LNCaP clone FGC (cell line): Measurements from ENCODE around the gene DGKE.

ENCODE experiments used
- DNase-seq: peaks from one replicate; pipeline ENCODE4 v3.0.0-alpha.2; 2011; ENCODE audit warnings: low read depth
- H3K4me3 ChIP-seq: 2 replicates; pipeline ENCODE4 v1.5.1; 2011; ENCODE audit warnings: mild to moderate bottlenecking, low read depth, low read length, control low read depth
- TF ChIP-seq, protein P1 (sequence below): IDR thresholded peaks from 2 replicates; pipeline ENCODE4 v1.5.1; 2012; ENCODE audit warnings: mild to moderate bottlenecking; ENCODE audit not compliant: control insufficient read depth, insufficient read depth; ENCODE audit errors: extremely low read depth

DGKE gene

DNA sequence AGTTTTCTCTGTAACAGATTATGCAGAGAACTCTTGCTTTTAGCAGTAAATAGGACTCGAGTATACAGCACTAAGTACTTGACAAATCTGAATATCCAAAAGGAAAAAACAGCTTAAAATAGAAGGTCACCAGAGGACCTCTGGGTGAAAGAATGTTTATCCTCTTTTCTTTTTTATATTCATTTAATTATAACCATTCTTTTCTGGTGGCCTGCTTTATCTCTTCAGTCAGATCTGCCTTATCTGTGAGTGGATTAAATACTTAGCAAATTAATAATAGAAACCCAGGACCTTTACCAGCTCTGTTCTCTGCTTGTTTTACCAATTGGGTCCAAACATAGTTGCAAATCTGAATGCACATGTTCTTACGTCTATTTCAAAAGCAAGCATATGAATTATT lies 8.6 kb downstream of the DGKE start:
- no peak for DNase-seq
- TF ChIP-seq, protein P1, sequence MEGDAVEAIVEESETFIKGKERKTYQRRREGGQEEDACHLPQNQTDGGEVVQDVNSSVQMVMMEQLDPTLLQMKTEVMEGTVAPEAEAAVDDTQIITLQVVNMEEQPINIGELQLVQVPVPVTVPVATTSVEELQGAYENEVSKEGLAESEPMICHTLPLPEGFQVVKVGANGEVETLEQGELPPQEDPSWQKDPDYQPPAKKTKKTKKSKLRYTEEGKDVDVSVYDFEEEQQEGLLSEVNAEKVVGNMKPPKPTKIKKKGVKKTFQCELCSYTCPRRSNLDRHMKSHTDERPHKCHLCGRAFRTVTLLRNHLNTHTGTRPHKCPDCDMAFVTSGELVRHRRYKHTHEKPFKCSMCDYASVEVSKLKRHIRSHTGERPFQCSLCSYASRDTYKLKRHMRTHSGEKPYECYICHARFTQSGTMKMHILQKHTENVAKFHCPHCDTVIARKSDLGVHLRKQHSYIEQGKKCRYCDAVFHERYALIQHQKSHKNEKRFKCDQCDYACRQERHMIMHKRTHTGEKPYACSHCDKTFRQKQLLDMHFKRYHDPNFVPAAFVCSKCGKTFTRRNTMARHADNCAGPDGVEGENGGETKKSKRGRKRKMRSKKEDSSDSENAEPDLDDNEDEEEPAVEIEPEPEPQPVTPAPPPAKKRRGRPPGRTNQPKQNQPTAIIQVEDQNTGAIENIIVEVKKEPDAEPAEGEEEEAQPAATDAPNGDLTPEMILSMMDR, result no peak
- H3K4me3 ChIP-seq, result no peak overlapping the region

DNA sequence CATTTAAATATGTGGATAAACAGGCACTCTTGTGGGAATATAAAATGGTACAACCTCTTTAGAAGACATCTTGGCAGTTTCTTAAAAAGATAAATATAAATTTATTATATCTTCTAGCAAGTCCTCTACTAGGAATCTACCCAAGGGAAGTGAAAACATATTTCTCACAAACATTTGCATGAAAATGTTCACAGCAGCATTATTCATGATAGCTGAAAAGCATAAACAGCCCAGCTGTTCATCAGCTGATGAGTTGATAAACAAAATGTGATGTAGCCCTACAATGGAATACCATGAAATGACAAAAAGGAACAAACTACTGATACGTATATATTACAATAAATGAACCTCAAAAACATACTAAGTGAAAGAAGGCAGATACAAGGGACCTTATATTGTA lies 12.0 kb downstream of the DGKE start:
- TF ChIP-seq, protein P1, result no peak
- DNase-seq, result no peak
- no peak overlapping the region for H3K4me3 ChIP-seq

DNA sequence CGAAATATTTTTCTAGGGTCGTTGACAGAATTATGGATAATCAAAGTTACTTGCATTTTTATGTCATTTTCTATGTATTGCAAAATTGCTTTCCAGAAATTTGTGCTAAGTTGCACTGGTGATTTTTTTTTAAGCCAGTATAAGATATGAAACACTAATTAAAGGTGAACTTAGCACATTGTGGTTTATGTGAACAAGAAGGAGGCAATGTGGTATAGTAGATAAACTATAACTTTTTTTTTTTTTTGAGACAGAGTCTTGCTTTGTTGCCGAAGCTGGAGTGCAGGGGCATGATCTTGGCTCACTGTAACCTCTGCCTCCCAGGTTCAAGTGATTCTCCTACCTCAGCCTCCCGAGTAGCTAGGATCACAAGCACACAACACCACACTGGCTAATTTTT lies 13.2 kb downstream of the DGKE start:
- TF ChIP-seq, protein P1, result no peak
- DNase-seq, result no peak

DNA sequence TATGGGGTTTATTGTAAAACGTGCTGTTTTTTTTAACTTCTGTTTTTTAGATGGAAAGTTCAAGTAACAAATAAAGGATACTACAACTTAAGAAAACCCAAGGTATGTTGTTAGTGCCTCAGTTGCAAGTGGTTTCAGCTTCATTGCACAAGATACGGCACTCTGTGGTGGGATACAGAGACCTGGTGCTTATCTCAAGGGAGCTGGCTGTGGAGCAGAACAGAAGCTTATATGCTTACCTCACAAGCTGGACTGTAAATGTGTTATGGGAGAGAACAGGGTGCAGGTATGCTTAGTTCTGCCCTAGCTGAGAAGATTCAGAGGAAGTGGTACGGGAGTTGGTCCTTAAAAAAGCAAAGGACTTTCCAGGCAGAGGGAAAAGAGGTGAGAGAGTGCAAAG lies 15.2 kb downstream of the DGKE start:
- no peak for DNase-seq
- no peak overlapping the region for H3K4me3 ChIP-seq
- TF ChIP-seq, protein P1, result no peak

More for the DNA sequence above, 13.2 kb downstream of the DGKE start:
- H3K4me3 ChIP-seq, result no peak overlapping the region

DNA sequence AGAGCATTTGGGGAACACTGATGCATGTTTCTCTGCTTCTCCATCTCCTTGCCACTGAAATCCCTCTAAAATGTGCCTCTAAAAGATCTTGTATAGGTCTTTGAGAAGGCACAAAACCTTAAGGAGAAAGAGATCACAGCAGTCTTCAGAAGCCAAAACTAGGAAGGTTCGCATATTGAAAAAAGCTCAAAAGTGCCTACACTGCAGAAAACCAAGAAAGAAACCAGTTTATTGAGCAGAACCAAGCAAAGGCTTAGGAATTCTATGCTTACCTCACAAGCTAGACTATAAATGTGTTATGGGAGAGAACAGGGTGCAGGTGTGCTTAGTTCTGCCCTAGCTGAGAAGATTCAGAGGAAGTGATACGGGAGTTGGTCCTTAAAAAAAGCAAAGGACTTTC lies 16.6 kb downstream of the DGKE start:
- H3K4me3 ChIP-seq, result no peak overlapping the region
- DNase-seq, result no peak
- TF ChIP-seq, protein P1, result no peak

DNA sequence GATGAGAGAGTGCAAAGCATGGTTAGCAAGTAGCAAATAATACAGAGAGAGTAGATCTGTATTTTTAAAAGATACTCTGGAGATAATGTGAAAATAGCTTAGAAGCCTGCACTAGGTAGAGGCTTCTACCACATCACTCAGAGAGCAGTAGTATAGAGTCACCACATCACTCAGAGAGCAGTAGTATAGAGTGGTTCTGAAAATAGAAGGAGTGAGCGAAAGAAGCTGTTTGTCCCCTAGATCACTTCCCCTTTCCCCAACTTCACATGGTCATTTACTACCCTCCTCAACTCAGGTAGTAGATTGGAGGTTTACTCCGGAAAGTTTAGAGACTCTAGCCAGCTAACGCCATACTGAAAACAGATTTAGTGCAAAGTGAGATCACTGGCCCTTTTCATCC lies 17.1 kb downstream of the DGKE start:
- no peak overlapping the region for H3K4me3 ChIP-seq
- DNase-seq, result no peak
- TF ChIP-seq, protein P1, result no peak

DNA sequence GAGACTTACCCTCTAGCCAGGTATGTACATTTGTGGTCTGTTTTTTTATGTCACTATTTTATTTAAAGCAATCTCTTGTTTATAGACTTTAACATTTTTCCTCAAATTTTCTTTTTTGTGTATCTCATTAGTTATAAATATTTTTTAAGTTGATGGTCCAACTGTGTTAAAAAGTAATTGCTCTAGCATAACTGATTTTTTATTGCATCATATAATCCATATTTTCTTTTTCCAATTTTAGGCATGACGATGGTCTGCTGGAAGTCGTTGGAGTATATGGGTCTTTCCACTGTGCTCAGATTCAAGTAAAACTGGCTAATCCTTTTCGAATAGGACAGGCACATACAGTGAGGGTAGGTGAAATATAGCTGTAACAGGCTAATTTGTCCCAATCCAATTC lies 27.9 kb downstream of the DGKE start:
- no peak for DNase-seq
- no peak overlapping the region for H3K4me3 ChIP-seq
- TF ChIP-seq, protein P1, result no peak
